ENCODE data around the gene IRX4. TPM values are rescaled to one million over a fixed set of nuclear protein-coding genes. Genes with fewer than 3 reads are reported as not detected.

The IRX4 gene
- polyA plus RNA-seq, 1 donor: 0.48 TPM

- no peak for DNase-seq
Measured at GRCh38 chr5:1836891-1837880, 45.5 kb downstream of the IRX4 start.

- DNase-seq: no peak
Measured at GRCh38 chr5:1836176-1836890, 46.4 kb downstream of the IRX4 start.

- no peak for DNase-seq
Measured at GRCh38 chr5:1835431-1835830, 47.3 kb downstream of the IRX4 start.

GRCh38 chr5:1834721-1835429 is 47.9 kb downstream of the IRX4 start:
- no peak for DNase-seq

GRCh38 chr5:1834022-1834551 is 48.6 kb downstream of the IRX4 start:
- DNase-seq: no peak

- no peak for DNase-seq
Measured at GRCh38 chr5:1833264-1834021, 49.3 kb downstream of the IRX4 start.

- no peak for DNase-seq
Measured at GRCh38 chr5:1832511-1833250, 50.0 kb downstream of the IRX4 start.

- no peak for DNase-seq
Measured at GRCh38 chr5:1831677-1832313, 50.9 kb downstream of the IRX4 start.

- DNase-seq: no peak
Measured at GRCh38 chr5:1831257-1831656, 51.5 kb downstream of the IRX4 start.

- no peak for DNase-seq
Measured at GRCh38 chr5:1830571-1831228, 52.0 kb downstream of the IRX4 start.

GRCh38 chr5:1827886-1828397 is 54.8 kb downstream of the IRX4 start:
- DNase-seq: no peak

Other genes starting within 250 kb of the IRX4 start
- gene MRPL36, start 83.1 kb downstream of the IRX4 start, polyA plus RNA-seq (ENCODE audit: insufficient read length): 33.2 TPM
- 51.9 TPM for gene NDUFS6, start 81.5 kb downstream of the IRX4 start, polyA plus RNA-seq (ENCODE audit: insufficient read length)